Natural killer cell (primary cell): Measurements from ENCODE around the gene SKAP1. TPM values are rescaled to one million over a fixed set of nuclear protein-coding genes. Genes with fewer than 3 reads are reported as not detected.

Source experiments
- ATAC-seq, 3 donors: fragments of 150-1000 bp in 2 of 3; fragments of 200-7000 bp in 1 of 3; cut with Tn5 transposase; 1 replicate in 1 of 3; 2 replicates in 2 of 3; pipeline ENCODE4 v1.10.0; 2021; ENCODE audit warnings: mild to moderate bottlenecking in 2 of 3, moderate library complexity in 2 of 3
- DNase-seq, 2 donors: peaks; one replicate each; pipeline versions ENCODE4 v3.0.0 to v3.0.0-alpha.2; 2013 to 2021; ENCODE audit warnings: mixed read lengths in 1 of 2
- H3K27ac ChIP-seq: one replicate; pipeline ENCODE4 v1.5.1; 2013; ENCODE audit warnings: mild to moderate bottlenecking, low read length
- H3K27me3 ChIP-seq: one replicate; pipeline ENCODE4 v1.6.1; 2013; ENCODE audit warnings: low read length; ENCODE audit not compliant: control insufficient read depth, insufficient read depth
- H3K36me3 ChIP-seq: one replicate; pipeline ENCODE4 v1.6.1; 2013; ENCODE audit warnings: low read length; ENCODE audit not compliant: control insufficient read depth, insufficient read depth
- H3K4me1 ChIP-seq: one replicate; pipeline ENCODE4 v1.6.1; 2013; ENCODE audit warnings: low read length; ENCODE audit not compliant: control insufficient read depth, insufficient read depth
- H3K4me3 ChIP-seq: one replicate; pipeline ENCODE4 v1.5.1; 2013; ENCODE audit warnings: low read length
- H3K9me3 ChIP-seq: one replicate; pipeline ENCODE4 v1.6.1; 2013; ENCODE audit warnings: low read length; ENCODE audit not compliant: control insufficient read depth, insufficient read depth
- H3K27ac Mint-ChIP-seq, 2 donors: one replicate each; pipeline ENCODE4 v1.8.0; 2022; ENCODE audit warnings: mild to moderate bottlenecking in 2 of 2, mixed read lengths in 2 of 2, moderate library complexity in 1 of 2
- H3K27me3 Mint-ChIP-seq, 2 donors: one replicate each; pipeline ENCODE4 v1.8.0; 2022; ENCODE audit warnings: low read depth in 2 of 2, mixed read lengths in 2 of 2
- H3K36me3 Mint-ChIP-seq: one replicate; pipeline ENCODE4 v1.8.0; 2022; ENCODE audit warnings: mixed read lengths
- H3K4me1 Mint-ChIP-seq, 2 donors: one replicate each; pipeline ENCODE4 v1.8.0; 2022; ENCODE audit warnings: mixed read lengths in 2 of 2
- H3K4me3 Mint-ChIP-seq: one replicate; pipeline ENCODE4 v1.8.0; 2022; ENCODE audit warnings: mild to moderate bottlenecking, moderate library complexity, mixed read lengths
- H3K9me3 Mint-ChIP-seq, 2 donors: one replicate each; pipeline ENCODE4 v1.8.0; 2022; ENCODE audit warnings: mixed read lengths in 2 of 2
- CTCF ChIP-seq: fragments of 200-600 bp; IDR thresholded peaks from one replicate; pipeline ENCODE4 v1.8.0; 2022; ENCODE audit warnings: antibody characterized with exemption
- WGBS: methylation state at CpG from one replicate; pipeline ENCODE4 v1.1.7; 2013; ENCODE audit warnings: missing lambda C conversion rate; ENCODE audit not compliant: insufficient coverage; 5-methylcytosine and 5-hydroxymethylcytosine counted together
- intact Hi-C: fragments of 100-400 bp; cut with micrococcal nuclease; formaldehyde crosslinking; loops from one replicate; pipeline ENCODE4 v1.14.2; 2022
- total RNA-seq, 4 donors: library from RNA; stranded (reverse); fragments of 120-200 nt in 1 of 4; gene quantifications; one replicate each; pipeline versions ENCODE4 v1.2.3 to v1.2.4, GENCODE V29; 2013 to 2022

The SKAP1 gene
- total RNA-seq, 3 donors from 2014 or later (not counting 1 experiment from before 2014, with no cell fraction given): 168 to 227 (median 190) TPM

GRCh38 chr17:48127371-48128051 is 302.5 kb downstream of the SKAP1 start:
- DNase-seq (no peak), ATAC-seq (no peak)
- Histone ChIP-seq H3K27me3 (no peaks in the 10 kb centered on the region), H3K9me3 (no peaks in the 10 kb centered on the region), H3K36me3 (peaks cover 15% of the 10 kb centered on the region), H3K27ac (no peak overlapping the region), H3K4me3 (no peak overlapping the region), H3K4me1 (no peaks in the 10 kb centered on the region)
- H3K9me3 Mint-ChIP-seq: no peaks in the 10 kb centered on the region
- no peaks in the 10 kb centered on the region for H3K27me3 Mint-ChIP-seq
- no peak for TF ChIP-seq CTCF
- WGBS: 86% methylated on average over 9 of the region's 9 CpGs
- intact Hi-C loops: no loop called here
- peaks cover 0 to 6% of the 10 kb centered on the region in 2 donors for H3K4me1 Mint-ChIP-seq
- H3K36me3 Mint-ChIP-seq: no peaks in the 10 kb centered on the region
- peak overlapping the region; percentile 43 to 54 for H3K27ac Mint-ChIP-seq
- no peak overlapping the region for H3K4me3 Mint-ChIP-seq

GRCh38 chr17:48126532-48126850 is 303.5 kb downstream of the SKAP1 start:
- no peak overlapping the region for H3K4me3 Mint-ChIP-seq
- no peak overlapping the region for H3K4me3 ChIP-seq
- H3K36me3 Mint-ChIP-seq: no peaks in the 10 kb centered on the region
- no peak for TF ChIP-seq CTCF
- DNase-seq (no peak), ATAC-seq (no peak)
- no peaks in the 10 kb centered on the region for H3K27me3 ChIP-seq
- H3K9me3 ChIP-seq: no peaks in the 10 kb centered on the region
- peaks cover 20% of the 10 kb centered on the region for H3K36me3 ChIP-seq
- no peaks in the 10 kb centered on the region for H3K27me3 Mint-ChIP-seq
- H3K9me3 Mint-ChIP-seq: no peaks in the 10 kb centered on the region
- intact Hi-C loops: no loop called here
- no peaks in the 10 kb centered on the region for H3K4me1 ChIP-seq
- H3K4me1 Mint-ChIP-seq: peaks cover 0 to 6% of the 10 kb centered on the region in 2 donors
- no peak overlapping the region for H3K27ac ChIP-seq
- peak overlapping the region in 1 of 2 donors; percentile 41 for H3K27ac Mint-ChIP-seq
- WGBS: 95% methylated on average over 7 of the region's 7 CpGs

GRCh38 chr17:48125829-48126531 is 304.0 kb downstream of the SKAP1 start:
- Histone ChIP-seq H3K27ac (no peak overlapping the region), H3K9me3 (no peaks in the 10 kb centered on the region), H3K4me1 (no peaks in the 10 kb centered on the region), H3K27me3 (no peaks in the 10 kb centered on the region), H3K36me3 (peaks cover 25% of the 10 kb centered on the region), H3K4me3 (no peak overlapping the region)
- Mint-ChIP-seq H3K9me3 (no peaks in the 10 kb centered on the region), H3K4me1 (peaks cover 0 to 1% of the 10 kb centered on the region in 2 donors), H3K4me3 (no peak overlapping the region), H3K36me3 (no peaks in the 10 kb centered on the region), H3K27ac (peak overlapping the region in 1 of 2 donors; percentile 41), H3K27me3 (no peaks in the 10 kb centered on the region)
- intact Hi-C loops: no loop called here
- DNase-seq (no peak), ATAC-seq (no peak)
- 90% methylated on average over 8 of the region's 9 CpGs for WGBS
- TF ChIP-seq CTCF: no peak
